ENCODE measurements around the gene RAP1GAP.

The RAP1GAP gene

GRCh38 chr1:21669258-21670058, at the start of gene RAP1GAP:
Gene RAP1GAP, minus strand, starts transcription at chr1:21669357. Its CDS starts 49,325 bp downstream, at chr1:21620032.
- DNase-seq (ENCODE audit: low read depth in 3 of 3) = peak in 1 of 3 experiments; percentile 22

GRCh38 chr1:21716169-21716568, 47.0 kb upstream of the RAP1GAP start:
- no peak for DNase-seq (ENCODE audit: low read depth in 3 of 3)

- DNase-seq (ENCODE audit: low read depth in 3 of 3) = no peak
Measured at GRCh38 chr1:21707891-21708290, 38.7 kb upstream of the RAP1GAP start.

- DNase-seq (ENCODE audit: low read depth in 3 of 3) = no peak
Measured at GRCh38 chr1:21707086-21707840, 38.1 kb upstream of the RAP1GAP start.

GRCh38 chr1:21706151-21706835, 37.1 kb upstream of the RAP1GAP start:
- DNase-seq (ENCODE audit: low read depth in 3 of 3) = no peak

- no peak for DNase-seq (ENCODE audit: low read depth in 3 of 3)
Measured at GRCh38 chr1:21705303-21705980, 36.3 kb upstream of the RAP1GAP start.

GRCh38 chr1:21704145-21704544, 35.0 kb upstream of the RAP1GAP start:
- DNase-seq (ENCODE audit: low read depth in 3 of 3) = no peak

- DNase-seq (ENCODE audit: low read depth in 3 of 3) = no peak
Measured at GRCh38 chr1:21703318-21703963, 34.3 kb upstream of the RAP1GAP start.

GRCh38 chr1:21702780-21703179, 33.6 kb upstream of the RAP1GAP start:
- DNase-seq (ENCODE audit: low read depth in 3 of 3) = no peak

GRCh38 chr1:21701401-21701800, 32.2 kb upstream of the RAP1GAP start:
- no peak for DNase-seq (ENCODE audit: low read depth in 3 of 3)

GRCh38 chr1:21700094-21700493, 30.9 kb upstream of the RAP1GAP start:
- no peak for DNase-seq (ENCODE audit: low read depth in 3 of 3)

GRCh38 chr1:21696931-21697330, 27.8 kb upstream of the RAP1GAP start:
- no peak for DNase-seq (ENCODE audit: low read depth in 3 of 3)

- no peak for DNase-seq (ENCODE audit: low read depth in 3 of 3)
Measured at GRCh38 chr1:21693732-21694131, 24.6 kb upstream of the RAP1GAP start.

- DNase-seq (ENCODE audit: low read depth in 3 of 3) = no peak
Measured at GRCh38 chr1:21691739-21692138, 22.6 kb upstream of the RAP1GAP start.

- no peak for DNase-seq (ENCODE audit: low read depth in 3 of 3)
Measured at GRCh38 chr1:21689661-21690372, 20.7 kb upstream of the RAP1GAP start.

- DNase-seq (ENCODE audit: low read depth in 3 of 3) = no peak
Measured at GRCh38 chr1:21687081-21687529, 17.9 kb upstream of the RAP1GAP start.

- no peak for DNase-seq (ENCODE audit: low read depth in 3 of 3)
Measured at GRCh38 chr1:21685946-21686678, 17.0 kb upstream of the RAP1GAP start.

- DNase-seq (ENCODE audit: low read depth in 3 of 3) = no peak
Measured at GRCh38 chr1:21681426-21681825, 12.3 kb upstream of the RAP1GAP start.

GRCh38 chr1:21680918-21681317, 11.8 kb upstream of the RAP1GAP start:
- no peak for DNase-seq (ENCODE audit: low read depth in 3 of 3)

GRCh38 chr1:21680381-21680780, 11.2 kb upstream of the RAP1GAP start:
- DNase-seq (ENCODE audit: low read depth in 3 of 3) = no peak

Data from stimulated activated CD4-positive, alpha-beta T cell treated with anti-CD3 and anti-CD28 coated beads, TNF-alpha, amount 100 ng/mL, for 24 hours (primary cell).